Motor neuron (in vitro differentiated cells): ENCODE measurements around the gene SPON1. TPM values are rescaled to one million over a fixed set of nuclear protein-coding genes. Genes with fewer than 3 reads are reported as not detected.
"Not testable (repeated sequence)": the region's sequence is repeated elsewhere in the genome, so short reads cannot be mapped to it uniquely, and the experiment has no call there.

Experiments used
- ATAC-seq, 8 experiments: fragments of 200-7000 bp; cut with Tn5 transposase; replicated peaks in 6 of 8; 2 replicates each; pipeline ENCODE4 v1.8.0; 2021; ENCODE audit warnings: mild to moderate bottlenecking in 8 of 8, moderate library complexity in 8 of 8
- H3K27ac ChIP-seq, 2 donors: fragments of 250-450 bp; sonication (Bioruptor Pico); 2 replicates each; pipeline ENCODE4 v1.9.0; 2021; ENCODE audit warnings: antibody characterized with exemption in 2 of 2, mild to moderate bottlenecking in 2 of 2, moderate library complexity in 1 of 2
- H3K4me1 ChIP-seq, 2 donors: fragments of 250-450 bp; sonication (Bioruptor Pico); replicated peaks in 1 of 2; 2 replicates each; pipeline ENCODE4 v1.6.1; 2021; ENCODE audit warnings: antibody characterized with exemption in 2 of 2, mild to moderate bottlenecking in 2 of 2, moderate library complexity in 1 of 2
- H3K4me3 ChIP-seq, 5 donors: fragments of 250-450 bp; sonication (Bioruptor Pico); 2 replicates each; pipeline ENCODE4 v1.9.0; 2021; ENCODE audit warnings: antibody characterized with exemption in 5 of 5, mild to moderate bottlenecking in 5 of 5, moderate library complexity in 4 of 5
- WGBS, 10 experiments: fragments of 450-650 bp; shearing (Covaris generic); methylation state at CpG; one replicate each; pipeline ENCODE4 v1.0.0; 2022; 5-methylcytosine and 5-hydroxymethylcytosine counted together
- in situ Hi-C, 9 experiments: fragments of 400-800 bp; cut with MboI; loops; one replicate each; pipeline ENCODE4 v1.15.0; 2021; ENCODE audit warnings: low sequenced_read_pairs in 9 of 9, low pct_unique_long_range_greater_than_20kb in 2 of 9; ENCODE audit not compliant: unreplicated experiment in 9 of 9
- total RNA-seq, 8 experiments: library from RNA; unstranded; fragments of 300-600 nt; gene quantifications; 2 replicates each; pipeline versions ENCODE4 v1.2.3 to v1.2.4, GENCODE V29; 2022

SPON1 gene
- total RNA-seq, 8 experiments from 2014 or later = 0.41 to 294 (median 9.5) TPM

GRCh38 chr11:14029971-14030920 lies 67.7 kb downstream of the SPON1 start:
- Histone ChIP-seq H3K4me1 (peaks cover 16 to 18% of the 10 kb centered on the region in 2 donors), H3K27ac (no peak overlapping the region), H3K4me3 (no peak overlapping the region)
- ATAC-seq = peak in 1 of 8 experiments; percentile 71
- in situ Hi-C loops = no loop called here
- WGBS, 10 experiments = 22 to 94% (median 75%) methylated on average over 1 to 13 of the region's 13 CpGs

DNA sequence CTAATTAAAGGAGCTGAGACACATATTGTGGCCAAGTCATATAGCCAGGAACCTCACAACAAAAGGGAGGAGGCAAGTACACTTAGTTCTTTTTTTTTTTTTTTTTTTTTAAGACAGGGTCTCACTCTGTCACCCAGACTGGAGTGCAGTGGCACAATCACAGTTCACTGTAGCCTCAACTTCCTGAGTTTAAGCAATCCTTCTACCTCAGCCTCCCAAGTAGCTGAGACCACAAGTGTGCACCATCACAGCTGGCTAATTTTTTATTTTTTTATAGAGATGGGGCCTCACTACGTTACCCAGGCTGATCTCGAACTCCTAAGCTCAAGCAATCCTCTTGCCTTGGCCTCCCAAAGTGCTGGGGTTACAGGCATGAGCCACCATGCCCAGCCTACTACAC lies 73.0 kb downstream of the SPON1 start:
- 35 to 100% (median 80%) methylated on average over 1 to 2 of the region's 2 CpGs; no CpG with 5 or more reads in 6 of the 10 experiments for WGBS, 10 experiments
- H3K27ac ChIP-seq, in situ Hi-C loops, H3K4me3 ChIP-seq, ATAC-seq, H3K4me1 ChIP-seq: not testable (repeated sequence)

- WGBS, 10 experiments = 43 to 100% (median 73%) methylated on average over 2 to 3 of the region's 3 CpGs
- no peak overlapping the region for H3K4me3 ChIP-seq
- ATAC-seq = no peak
- in situ Hi-C loops = no loop called here
- no peaks in the 10 kb centered on the region for H3K4me1 ChIP-seq
- no peak overlapping the region for H3K27ac ChIP-seq
Measured at GRCh38 chr11:14036469-14036868, 73.9 kb downstream of the SPON1 start.

DNA sequence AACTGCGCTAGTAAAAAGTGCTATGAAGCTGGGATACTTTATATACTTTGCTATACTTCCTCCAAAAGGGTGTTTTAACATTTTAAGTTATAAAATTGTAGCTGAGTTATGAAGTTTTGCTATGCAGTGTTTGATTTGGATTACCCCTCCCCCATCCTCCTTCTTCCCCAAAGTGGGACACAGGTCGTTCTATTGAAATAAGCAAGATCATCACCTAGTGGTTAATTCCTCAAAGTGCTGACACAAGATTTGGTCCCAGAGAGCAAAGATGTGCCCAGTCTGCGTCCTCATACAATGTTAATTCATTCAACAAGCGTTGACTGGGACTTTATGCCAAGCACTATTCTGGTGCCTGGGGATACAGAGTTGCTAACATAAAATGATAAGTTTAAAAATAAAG lies 78.5 kb downstream of the SPON1 start:
- no peak overlapping the region for H3K4me3 ChIP-seq
- no peak for ATAC-seq
- H3K4me1 ChIP-seq = no peaks in the 10 kb centered on the region
- 12 to 100% (median 79%) methylated on average over 1 to 4 of the region's 4 CpGs for WGBS, 10 experiments
- in situ Hi-C loops = no loop called here
- H3K27ac ChIP-seq = no peak overlapping the region

DNA sequence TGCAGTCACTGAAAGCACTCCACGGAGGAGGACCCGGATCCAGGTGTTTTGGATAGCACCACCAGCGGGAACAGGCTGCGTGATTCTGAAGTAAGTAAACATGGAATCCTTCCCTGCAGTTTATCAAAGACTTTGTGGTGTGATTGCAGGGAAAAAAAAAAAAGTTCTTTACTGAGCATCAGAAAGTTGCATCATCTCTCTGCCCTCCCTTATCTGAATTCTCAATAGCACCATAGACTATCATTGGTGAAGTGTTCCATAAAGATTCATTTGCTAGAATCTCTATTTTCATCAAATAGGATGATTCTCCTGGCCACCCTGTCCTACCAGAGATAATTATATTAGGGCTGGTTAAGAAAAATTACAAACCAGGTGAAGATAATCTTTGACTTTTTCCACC lies 79.0 kb downstream of the SPON1 start:
- H3K4me3 ChIP-seq = no peak overlapping the region
- no peak for ATAC-seq
- 48 to 100% (median 100%) methylated on average over 1 to 4 of the region's 4 CpGs; no CpG with 5 or more reads in 1 of the 10 experiments for WGBS, 10 experiments
- in situ Hi-C loops = no loop called here
- no peaks in the 10 kb centered on the region for H3K4me1 ChIP-seq
- H3K27ac ChIP-seq = no peak overlapping the region

DNA sequence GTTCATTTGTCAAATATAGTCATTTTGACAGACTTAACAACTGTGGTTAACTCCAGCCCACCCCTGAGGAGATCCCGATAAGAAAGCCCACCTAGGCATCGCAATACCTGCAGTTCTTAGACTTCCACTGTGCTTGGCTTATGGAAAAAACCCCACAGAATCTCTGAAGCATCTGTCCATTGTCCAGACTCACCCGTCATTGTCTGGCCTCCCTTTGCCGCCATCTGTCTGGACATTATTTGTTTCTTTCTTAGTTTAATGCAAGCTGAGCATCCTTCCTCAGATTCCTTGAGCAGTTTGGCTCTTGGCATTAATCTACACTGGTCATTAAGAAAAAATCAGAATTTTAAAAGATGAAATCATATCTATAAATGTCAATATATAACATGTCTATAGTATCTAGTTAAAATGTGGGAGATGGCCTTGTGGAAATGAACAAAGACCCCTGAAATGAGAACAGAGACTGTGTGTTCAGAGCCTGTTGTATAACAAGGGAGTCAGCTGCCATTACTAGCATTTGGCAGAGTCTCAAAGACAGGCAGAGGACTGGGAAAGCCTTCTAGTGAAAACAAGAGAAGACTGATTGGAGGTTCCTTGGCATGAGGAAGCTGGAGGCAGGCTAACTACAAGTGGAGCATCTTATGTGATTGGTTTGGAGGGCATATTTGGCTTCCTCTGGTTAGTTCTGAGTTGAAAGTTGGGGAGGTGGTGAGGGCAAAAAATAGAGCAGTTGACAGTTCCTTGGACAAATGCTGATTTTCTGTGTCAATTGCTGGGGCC lies 80.4 kb downstream of the SPON1 start:
- Histone ChIP-seq H3K4me3 (no peak overlapping the region), H3K4me1 (no peaks in the 10 kb centered on the region), H3K27ac (no peak overlapping the region)
- ATAC-seq = peak in 1 of 8 experiments; percentile 30
- in situ Hi-C loops = no loop called here
- 60 to 100% (median 89%) methylated on average over 1 to 4 of the region's 4 CpGs; no CpG with 5 or more reads in 3 of the 10 experiments for WGBS, 10 experiments

DNA sequence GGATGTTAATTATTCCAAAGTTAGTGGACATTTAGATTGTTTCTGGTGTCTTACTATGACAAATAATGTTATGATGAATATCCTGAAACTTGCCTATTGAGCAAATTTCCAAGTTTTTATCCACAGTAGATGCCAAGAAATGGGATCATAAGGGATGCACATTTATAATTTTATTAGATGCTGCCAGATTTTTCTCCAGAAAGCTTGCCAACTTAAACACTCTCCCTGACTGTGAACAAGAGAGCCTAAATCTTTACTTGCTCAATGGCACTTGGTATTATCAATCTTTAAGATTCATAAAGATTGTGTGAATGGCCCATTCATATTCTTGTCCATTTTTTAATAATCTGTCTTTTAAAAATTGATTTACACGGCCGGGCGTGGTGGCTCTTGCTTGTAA lies 82.4 kb downstream of the SPON1 start:
- 20 to 100% (median 83%) methylated on average over 1 to 3 of the region's 3 CpGs; no CpG with 5 or more reads in 5 of the 10 experiments for WGBS, 10 experiments
- H3K27ac ChIP-seq = no peak overlapping the region
- no peaks in the 10 kb centered on the region for H3K4me1 ChIP-seq
- in situ Hi-C loops = no loop called here
- no peak for ATAC-seq
- H3K4me3 ChIP-seq = no peak overlapping the region

GRCh38 chr11:14045417-14045816 lies 82.9 kb downstream of the SPON1 start:
- no peak for ATAC-seq
- in situ Hi-C loops = no loop called here
- no peak overlapping the region for H3K4me3 ChIP-seq
- no peak overlapping the region for H3K27ac ChIP-seq
- no peaks in the 10 kb centered on the region for H3K4me1 ChIP-seq
- 73 to 100% (median 100%) methylated on average over 1 to 2 of the region's 2 CpGs; no CpG with 5 or more reads in 4 of the 10 experiments for WGBS, 10 experiments

- ATAC-seq = no peak
- 20 to 100% (median 70%) methylated on average over 2 to 3 of the region's 3 CpGs; no CpG with 5 or more reads in 4 of the 10 experiments for WGBS, 10 experiments
- in situ Hi-C loops = no loop called here
Measured at GRCh38 chr11:14052198-14052597, 89.7 kb downstream of the SPON1 start.

GRCh38 chr11:14054116-14055107 lies 91.9 kb downstream of the SPON1 start:
- WGBS, 10 experiments = 0 to 100% (median 73%) methylated on average over 1 to 10 of the region's 12 CpGs; no CpG with 5 or more reads in 1 of the 10 experiments
- peak in 2 of 8 experiments; percentile 35 to 45 for ATAC-seq
- H3K4me3 ChIP-seq = no peak overlapping the region
- no peak overlapping the region for H3K27ac ChIP-seq
- in situ Hi-C loops = no loop called here
- no peaks in the 10 kb centered on the region for H3K4me1 ChIP-seq

More at GRCh38 chr11:14052198-14052597, 89.7 kb downstream of the SPON1 start:
- Histone ChIP-seq H3K4me1 (no peaks in the 10 kb centered on the region), H3K27ac (no peak overlapping the region), H3K4me3 (no peak overlapping the region)

DNA sequence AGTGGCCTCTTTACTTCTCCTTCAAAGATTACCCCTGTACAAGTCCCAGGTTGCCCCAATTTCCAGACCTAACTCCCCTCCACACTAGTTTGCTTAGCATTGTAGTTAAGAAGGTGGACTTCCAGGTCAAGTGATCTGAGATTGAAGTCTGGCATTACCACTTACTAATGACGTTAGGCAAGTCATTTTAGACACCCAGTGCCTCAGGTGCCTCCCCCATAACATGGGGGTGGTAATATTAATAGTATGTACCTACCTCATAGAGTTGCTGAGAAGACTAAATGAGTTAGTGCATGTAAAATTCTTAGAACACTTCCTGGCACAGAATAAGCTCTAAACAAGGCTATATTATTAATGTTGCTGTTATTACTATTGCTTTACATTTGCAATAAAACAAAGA lies 93.4 kb downstream of the SPON1 start:
- WGBS, 10 experiments = 0 to 75% (median 40%) methylated on average over 1 of the region's 1 CpG; no CpG with 5 or more reads in 7 of the 10 experiments
- in situ Hi-C loops = no loop called here
- no peak for ATAC-seq
- Histone ChIP-seq H3K4me1 (no peaks in the 10 kb centered on the region), H3K27ac (no peak overlapping the region), H3K4me3 (no peak overlapping the region)

DNA sequence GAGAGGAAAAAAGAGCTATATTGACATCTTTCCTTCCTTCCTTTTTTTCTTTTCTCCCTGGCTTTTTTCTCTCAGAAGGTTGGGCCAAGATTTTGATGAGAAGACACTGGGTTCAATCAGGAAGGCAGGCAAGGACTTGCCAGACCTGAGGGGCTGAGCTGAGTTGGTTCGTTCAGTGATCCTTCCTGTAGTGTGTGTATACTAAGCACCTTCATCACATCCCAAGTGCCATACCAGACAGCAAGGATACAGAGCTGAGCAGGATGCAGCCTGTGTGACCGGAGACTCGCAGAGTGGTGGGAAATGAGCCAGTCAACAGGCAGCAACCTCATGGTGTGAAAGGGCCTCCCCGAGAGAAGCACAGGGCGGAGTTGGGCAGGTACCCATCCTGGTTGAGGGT lies 95.5 kb downstream of the SPON1 start:
- ATAC-seq = no peak
- Histone ChIP-seq H3K27ac (no peak overlapping the region), H3K4me3 (no peak overlapping the region), H3K4me1 (no peaks in the 10 kb centered on the region)
- in situ Hi-C loops = no loop called here
- 67 to 100% (median 96%) methylated on average over 1 to 2 of the region's 5 CpGs; no CpG with 5 or more reads in 4 of the 10 experiments for WGBS, 10 experiments
